OCI-LY1 (cell line): ENCODE data around the gene JOSD1.

Experiments used
- H2AFZ ChIP-seq: fragments of 200-600 bp; sonication (generic), shearing (Covaris generic); 2 replicates; pipeline ENCODE4 v1.6.0; 2014; ENCODE audit warnings: antibody characterized with exemption, mild to moderate bottlenecking, low read length
- H3F3A ChIP-seq: fragments of 200-600 bp; sonication (generic), shearing (Covaris generic); 2 replicates; pipeline ENCODE4 v1.6.0; 2014; ENCODE audit warnings: mild to moderate bottlenecking, antibody characterized with exemption, low read length, moderate library complexity; ENCODE audit not compliant: insufficient read depth
- H3K27ac ChIP-seq: fragments of 200-600 bp; sonication (generic); 2 replicates; pipeline ENCODE4 v1.5.1; 2014; ENCODE audit warnings: low read length, mixed run types, mild to moderate bottlenecking, low read depth; ENCODE audit not compliant: poor library complexity, severe bottlenecking
- H3K27me3 ChIP-seq: fragments of 200-600 bp; sonication (generic); 2 replicates; pipeline ENCODE4 v1.6.0; 2014; ENCODE audit warnings: antibody characterized with exemption, mild to moderate bottlenecking, low read length, moderate library complexity; ENCODE audit not compliant: insufficient read depth
- H3K36me3 ChIP-seq: fragments of 200-600 bp; sonication (generic); 2 replicates; pipeline ENCODE4 v1.6.1; 2014; ENCODE audit warnings: mild to moderate bottlenecking, antibody characterized with exemption, low read length, moderate library complexity, mixed read lengths; ENCODE audit not compliant: insufficient read depth
- H3K4me1 ChIP-seq: fragments of 200-600 bp; sonication (generic); 2 replicates; pipeline ENCODE4 v1.5.1; 2014; ENCODE audit warnings: mild to moderate bottlenecking, low read length, moderate library complexity; ENCODE audit not compliant: insufficient read depth, severe bottlenecking
- H3K4me2 ChIP-seq: fragments of 200-600 bp; sonication (generic), shearing (Covaris generic); 2 replicates; pipeline ENCODE4 v1.6.1; 2014; ENCODE audit warnings: low read length
- H3K4me3 ChIP-seq: fragments of 200-600 bp; sonication (generic); 2 replicates; pipeline ENCODE4 v1.5.1; 2014; ENCODE audit warnings: low read length, low read depth, mild to moderate bottlenecking, mixed read lengths; ENCODE audit not compliant: poor library complexity, severe bottlenecking
- H3K79me2 ChIP-seq: fragments of 200-600 bp; shearing (Covaris generic); 2 replicates; pipeline ENCODE4 v1.6.1; 2016; ENCODE audit warnings: mixed run types, low read length, mixed read lengths; ENCODE audit not compliant: insufficient read depth
- H3K9ac ChIP-seq: fragments of 200-600 bp; sonication (generic), shearing (Covaris generic); 2 replicates; pipeline ENCODE4 v1.6.1; 2014; ENCODE audit warnings: mild to moderate bottlenecking, low read length, mixed read lengths
- H3K9me2 ChIP-seq: fragments of 200-600 bp; sonication (generic), shearing (Covaris generic); 2 replicates; pipeline ENCODE4 v1.6.1; 2014; ENCODE audit warnings: low read depth, mild to moderate bottlenecking, low read length, mixed read lengths
- H3K9me3 ChIP-seq: fragments of 200-600 bp; shearing (Covaris generic); 2 replicates; pipeline ENCODE4 v1.6.1; 2014; ENCODE audit warnings: low read length, mixed read lengths
- H4K20me1 ChIP-seq: fragments of 200-600 bp; sonication (generic), shearing (Covaris generic); 2 replicates; pipeline ENCODE4 v1.6.0; 2016; ENCODE audit warnings: mild to moderate bottlenecking, low read length; ENCODE audit not compliant: insufficient read depth
- CTCF ChIP-seq: fragments of 200-600 bp; sonication (generic), shearing (Covaris generic); IDR thresholded peaks from 2 replicates; pipeline ENCODE4 v1.5.1; 2017; ENCODE audit warnings: mild to moderate bottlenecking, antibody characterized with exemption, low read length, moderate library complexity, mixed read lengths
- EZH2 ChIP-seq: fragments of 200-600 bp; sonication (generic), shearing (Covaris generic); IDR thresholded peaks from 2 replicates; pipeline ENCODE4 v1.8.0; 2017; ENCODE audit warnings: borderline replicate concordance, mixed run types, mild to moderate bottlenecking, antibody characterized with exemption, low read length, moderate library complexity, mixed read lengths

The JOSD1 gene

GRCh38 chr22:38641476-38642040 lies 59.2 kb downstream of the JOSD1 start:
- H4K20me1 ChIP-seq = no peaks in the 10 kb centered on the region
- H3K4me2 ChIP-seq = no peak overlapping the region
- no peaks in the 10 kb centered on the region for H3K79me2 ChIP-seq
- no peaks in the 10 kb centered on the region for H3F3A ChIP-seq
- H3K4me3 ChIP-seq = no peak overlapping the region
- no peak overlapping the region for H2AFZ ChIP-seq
- H3K9me2 ChIP-seq = no peaks in the 10 kb centered on the region
- H3K36me3 ChIP-seq = peaks cover 10% of the 10 kb centered on the region; the same call in 1 of the 2 replicates
- no peaks in the 10 kb centered on the region for H3K4me1 ChIP-seq
- no peak for TF ChIP-seq EZH2
- TF ChIP-seq CTCF = no peak
- H3K9ac ChIP-seq = no peak overlapping the region
- no peak overlapping the region for H3K27ac ChIP-seq
- H3K27me3 ChIP-seq = no peaks in the 10 kb centered on the region
- no peaks in the 10 kb centered on the region for H3K9me3 ChIP-seq

GRCh38 chr22:38638728-38639127 lies 62.0 kb downstream of the JOSD1 start:
- H4K20me1 ChIP-seq = no peaks in the 10 kb centered on the region
- no peak overlapping the region for H3K4me3 ChIP-seq
- H3K9ac ChIP-seq = no peak overlapping the region
- no peak for TF ChIP-seq CTCF
- no peak for TF ChIP-seq EZH2
- no peaks in the 10 kb centered on the region for H3F3A ChIP-seq
- H3K27ac ChIP-seq = no peak overlapping the region
- H2AFZ ChIP-seq = no peak overlapping the region
- no peaks in the 10 kb centered on the region for H3K9me3 ChIP-seq
- no peaks in the 10 kb centered on the region for H3K27me3 ChIP-seq
- H3K4me2 ChIP-seq = no peak overlapping the region
- H3K9me2 ChIP-seq = no peaks in the 10 kb centered on the region
- H3K36me3 ChIP-seq = peaks cover 7% of the 10 kb centered on the region; the same call in 1 of the 2 replicates
- no peaks in the 10 kb centered on the region for H3K79me2 ChIP-seq
- no peaks in the 10 kb centered on the region for H3K4me1 ChIP-seq

GRCh38 chr22:38638216-38638615 lies 62.5 kb downstream of the JOSD1 start:
- no peaks in the 10 kb centered on the region for H3K27me3 ChIP-seq
- H3K9me3 ChIP-seq = no peaks in the 10 kb centered on the region
- H3F3A ChIP-seq = no peaks in the 10 kb centered on the region
- H3K27ac ChIP-seq = no peak overlapping the region
- H3K9ac ChIP-seq = no peak overlapping the region
- no peaks in the 10 kb centered on the region for H4K20me1 ChIP-seq
- H3K79me2 ChIP-seq = no peaks in the 10 kb centered on the region
- no peak overlapping the region for H2AFZ ChIP-seq
- no peak overlapping the region for H3K4me2 ChIP-seq
- H3K36me3 ChIP-seq = peaks cover 7% of the 10 kb centered on the region; the same call in 1 of the 2 replicates
- no peak for TF ChIP-seq CTCF
- H3K9me2 ChIP-seq = no peaks in the 10 kb centered on the region
- no peaks in the 10 kb centered on the region for H3K4me1 ChIP-seq
- no peak overlapping the region for H3K4me3 ChIP-seq
